ENCODE results near the gene DHX58.

DHX58 gene

DNA sequence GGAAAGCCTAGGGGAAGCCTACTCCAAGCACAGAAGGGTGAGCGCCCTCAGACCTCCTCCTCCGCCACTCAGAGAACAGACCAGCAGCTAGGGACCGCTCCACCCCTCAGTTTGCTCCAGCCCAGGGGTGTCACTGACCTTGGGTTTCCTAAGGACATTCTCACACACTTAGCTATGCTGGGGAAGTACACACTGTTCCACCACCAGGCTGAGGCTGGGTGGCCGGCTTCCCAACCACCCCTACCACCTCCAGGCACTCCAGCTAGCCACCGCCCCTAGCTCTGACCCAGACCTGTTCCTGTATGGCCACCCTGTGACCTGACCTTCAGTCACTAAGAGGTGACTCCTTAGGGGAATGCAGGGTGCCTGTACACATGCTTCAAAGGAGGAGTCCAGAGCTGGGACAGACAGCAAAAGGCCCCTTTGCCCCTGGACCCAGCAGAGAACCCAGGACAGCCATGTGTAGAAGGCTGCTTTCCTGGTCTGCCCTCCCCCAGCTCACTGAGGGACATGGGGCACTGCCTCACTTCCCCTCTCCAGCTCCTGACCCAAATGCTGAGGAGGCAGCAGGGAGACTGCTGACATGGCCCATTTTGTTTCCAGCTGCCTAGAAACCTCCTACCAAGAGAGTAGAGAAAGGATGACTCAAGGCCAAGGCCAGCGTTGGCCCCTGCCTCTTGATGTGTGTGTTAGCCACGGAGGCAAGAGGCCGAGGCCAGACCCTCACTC lies 16.8 kb upstream of the DHX58 start:
- DNase-seq, result no peak

DNA sequence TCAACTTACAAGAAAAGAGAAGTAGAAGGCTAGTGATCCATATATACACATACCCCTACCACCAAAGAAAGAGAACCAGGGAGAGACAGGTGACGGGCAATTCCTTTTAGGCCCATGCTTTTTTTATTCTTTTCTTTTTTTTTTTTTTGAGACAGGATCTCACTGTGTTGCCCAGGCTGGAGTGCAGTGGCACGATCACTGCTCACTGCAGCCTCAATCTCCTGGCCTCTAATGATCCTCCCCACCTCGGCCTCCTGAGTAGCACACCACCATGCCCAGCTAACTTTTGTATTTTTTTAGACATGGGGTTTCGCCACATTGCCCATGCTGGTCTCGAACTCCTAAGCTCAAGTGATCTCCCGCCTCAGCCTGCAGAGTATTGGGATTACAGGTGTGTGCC lies 14.9 kb upstream of the DHX58 start:
- no peak for DNase-seq

DNA sequence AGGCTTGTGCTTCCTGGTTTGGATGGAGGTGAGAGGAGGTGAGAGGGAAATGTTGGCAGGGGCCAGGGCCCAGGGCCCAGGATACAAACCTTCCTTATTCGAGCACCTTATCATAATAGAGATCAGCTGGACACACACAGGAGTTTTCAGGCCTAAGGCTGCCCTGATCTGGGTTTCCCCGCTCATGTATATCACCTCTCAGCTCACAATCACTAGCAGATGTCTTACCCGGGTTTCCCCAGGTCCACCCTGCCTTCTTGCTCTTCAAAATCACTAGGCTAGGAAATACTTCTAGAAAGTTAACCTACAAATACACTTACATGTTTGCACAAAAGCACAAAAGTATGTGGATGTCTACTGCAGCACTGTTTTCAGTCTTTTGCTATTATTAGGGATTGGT lies 14.3 kb upstream of the DHX58 start:
- DNase-seq, result no peak

GRCh38 chr17:42125565-42125964 lies 13.1 kb upstream of the DHX58 start:
- no peak for DNase-seq

DNA sequence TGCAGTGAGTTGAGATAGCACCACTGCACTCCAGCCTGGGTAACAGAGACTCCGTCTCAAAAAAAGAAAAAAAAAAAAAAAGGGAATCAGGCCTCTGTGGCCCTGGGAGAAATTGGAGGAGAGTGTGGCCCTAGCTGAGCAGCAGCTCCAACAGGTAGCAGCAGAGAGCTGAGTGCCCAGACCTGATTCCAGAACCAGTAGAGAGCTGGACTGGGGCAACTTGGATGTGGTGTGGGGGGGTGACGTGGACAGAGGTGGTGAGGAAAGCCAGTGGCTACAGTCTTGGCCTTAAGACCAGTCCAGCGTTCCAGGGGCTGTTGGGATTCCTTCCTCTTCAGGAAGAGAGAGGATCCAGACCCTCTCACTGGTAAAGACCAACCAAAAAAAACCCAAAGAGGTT lies 11.7 kb upstream of the DHX58 start:
- DNase-seq, result no peak

GRCh38 chr17:42122371-42123303 lies 10.1 kb upstream of the DHX58 start, which contains the start of gene HSPB9:
Gene HSPB9 (plus strand): TSS chr17:42122804. CDS start chr17:42122851, 47 bp downstream.
- peak; percentile 66 for DNase-seq

GRCh38 chr17:42120770-42121769 lies 8.6 kb upstream of the DHX58 start, which contains the start of gene KAT2A:
Gene KAT2A (minus strand): TSS chr17:42121367. CDS start chr17:42121304, 63 bp downstream.
- peak; percentile 90 for DNase-seq

- DNase-seq, result no peak
These were observed 7.8 kb upstream of the DHX58 start for GRCh38 chr17:42120161-42120769.

- DNase-seq, result no peak
These were observed 6.8 kb upstream of the DHX58 start for GRCh38 chr17:42119301-42119700.

DNA sequence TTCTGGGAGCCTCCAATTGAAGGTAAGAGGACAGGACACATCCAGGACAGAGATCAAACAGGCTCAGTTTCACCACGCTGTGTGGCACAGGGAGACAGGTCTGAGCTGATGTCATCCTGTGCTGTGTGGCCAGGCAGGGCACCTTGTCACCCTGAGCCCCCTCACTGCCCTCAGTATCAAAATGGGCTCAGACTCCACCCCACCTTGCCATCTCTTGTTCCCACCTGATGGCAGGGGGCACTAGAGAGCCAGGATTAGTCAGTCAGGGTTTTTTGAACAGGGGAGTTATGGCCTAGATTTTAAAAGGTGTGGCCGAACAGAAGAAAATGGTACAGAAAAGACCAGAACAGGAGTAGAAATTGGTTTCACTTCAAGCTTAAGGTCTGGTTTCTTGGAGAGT lies 6.0 kb upstream of the DHX58 start:
- no peak for DNase-seq

GRCh38 chr17:42118126-42118510 lies 5.6 kb upstream of the DHX58 start:
- no peak for DNase-seq

DNA sequence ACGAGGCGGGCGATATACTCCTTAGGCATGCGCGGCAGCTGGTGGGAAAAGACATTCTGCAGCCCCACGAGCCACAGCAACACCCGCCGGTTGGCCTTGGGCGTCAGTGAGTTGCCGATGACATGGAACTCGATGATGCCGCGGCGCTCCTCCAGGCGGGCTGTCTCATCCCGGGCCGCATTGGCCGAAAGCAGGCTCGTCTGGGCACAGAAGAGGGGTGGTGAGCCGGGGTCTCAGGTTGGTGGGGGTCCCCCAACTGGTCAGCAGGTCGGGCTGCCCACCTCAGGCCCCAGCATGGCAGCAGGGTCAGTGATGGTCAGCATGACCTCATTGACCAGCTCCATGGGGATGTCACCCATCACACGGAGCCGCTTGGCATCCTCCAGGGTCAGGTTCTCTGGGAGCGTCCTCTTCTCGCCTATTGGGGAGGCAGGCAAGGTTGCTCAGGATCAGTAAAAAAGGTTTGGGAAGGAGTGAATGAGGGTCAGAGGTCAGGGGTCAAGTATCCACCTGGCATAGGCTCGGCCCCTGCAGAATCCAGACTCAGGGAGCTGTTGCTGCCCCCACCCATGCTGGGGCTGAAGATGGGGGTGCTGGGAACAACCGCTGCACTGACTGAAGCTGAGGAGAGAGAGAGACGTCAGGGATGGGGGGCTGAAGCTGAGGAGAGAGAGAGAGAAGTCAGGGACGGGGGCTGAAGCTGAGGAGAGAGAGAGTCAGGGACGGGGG lies 5.0 kb upstream of the DHX58 start:
- no peak for DNase-seq

DNA sequence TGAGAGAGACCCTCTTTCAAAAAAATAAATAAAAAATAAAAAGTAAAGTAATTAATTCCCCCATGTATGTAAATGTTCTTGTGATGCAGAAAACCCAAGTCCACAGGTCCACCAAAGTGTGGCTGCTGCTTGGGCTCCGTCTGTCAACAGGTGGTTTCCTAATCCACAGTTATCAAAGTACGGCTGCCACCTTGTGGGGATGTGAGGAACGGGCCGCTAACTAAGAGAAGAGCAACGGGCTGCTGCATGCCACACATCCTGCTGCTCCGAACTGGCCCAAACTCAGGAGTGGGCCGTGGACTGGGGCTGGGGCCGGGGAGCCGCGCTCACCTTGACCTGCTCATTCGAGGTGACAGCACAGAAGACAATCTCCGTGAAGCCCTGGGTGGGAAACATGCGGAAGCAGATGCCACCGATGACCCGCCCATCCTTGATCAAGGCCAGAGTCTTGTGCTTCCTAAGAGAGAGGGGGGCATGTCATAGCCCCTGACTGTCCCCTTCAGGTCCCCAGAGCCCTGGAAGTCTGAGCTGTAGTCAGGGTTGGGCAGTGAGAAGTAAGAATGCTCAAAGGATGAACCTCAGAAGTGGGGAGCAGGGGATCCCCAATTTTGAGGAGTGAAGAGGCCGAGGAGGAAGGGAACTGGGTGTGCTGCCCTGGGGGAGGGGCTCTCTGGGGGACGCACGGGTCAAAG lies 4.3 kb upstream of the DHX58 start:
- peak; percentile 87 for DNase-seq

DNA sequence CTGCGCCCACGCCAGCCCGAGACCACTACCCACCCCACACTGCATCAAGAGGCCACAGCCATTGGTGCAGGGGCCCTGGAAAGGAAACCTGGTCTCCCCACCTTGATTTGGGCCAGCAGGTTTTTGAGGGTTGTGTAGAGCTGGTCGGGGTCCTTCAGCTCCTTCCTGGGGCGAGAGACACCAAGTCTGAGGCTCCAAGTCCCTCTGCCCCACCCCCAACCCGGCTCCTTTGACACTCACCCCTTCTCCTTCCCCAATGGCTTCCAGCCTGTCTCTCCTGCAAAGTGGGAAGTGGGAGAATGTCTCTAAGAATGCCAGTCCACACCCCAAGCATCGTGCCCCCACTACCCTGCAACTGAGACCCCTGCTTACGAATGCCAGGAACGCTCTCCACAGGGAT lies 1.6 kb upstream of the DHX58 start:
- no peak for DNase-seq

GRCh38 chr17:42113293-42114069 lies 967 bp upstream of the DHX58 start:
- DNase-seq, result no peak

DNA sequence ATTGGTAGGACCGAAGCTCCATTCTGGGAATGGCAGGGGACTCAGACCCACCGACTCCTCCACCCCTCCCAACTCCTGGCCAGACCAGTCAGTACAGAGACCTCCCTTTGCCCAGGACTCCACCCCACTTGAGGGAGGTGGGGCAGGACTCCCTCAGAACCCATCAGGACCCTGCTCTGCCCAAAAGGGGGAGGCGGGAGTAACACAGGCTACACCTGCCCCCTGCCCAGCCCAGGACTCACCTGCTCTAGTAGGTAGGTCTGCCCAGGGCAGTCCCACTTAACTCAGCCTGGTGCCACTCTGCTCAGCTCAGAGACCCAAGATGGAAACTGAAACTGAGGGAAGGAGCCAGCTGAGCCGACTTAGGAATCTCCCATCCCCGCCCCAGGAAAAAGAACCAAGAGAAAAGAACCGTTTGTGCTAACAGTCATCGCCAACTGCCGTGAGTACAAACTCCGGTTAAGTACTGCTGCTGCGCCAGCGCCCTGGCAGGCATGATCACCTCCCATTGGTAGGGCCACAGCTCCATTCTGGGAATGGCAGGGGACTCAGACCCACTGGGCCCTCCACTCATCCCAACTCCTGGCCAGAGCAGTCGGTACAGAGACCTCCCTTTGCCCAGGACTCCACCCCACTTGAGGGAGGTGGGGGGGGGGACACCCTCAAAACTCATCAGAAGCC lies 503 bp downstream of the DHX58 start:
- no peak for DNase-seq

- no peak for DNase-seq
These were observed 1.3 kb downstream of the DHX58 start for GRCh38 chr17:42111265-42111636.

DNA sequence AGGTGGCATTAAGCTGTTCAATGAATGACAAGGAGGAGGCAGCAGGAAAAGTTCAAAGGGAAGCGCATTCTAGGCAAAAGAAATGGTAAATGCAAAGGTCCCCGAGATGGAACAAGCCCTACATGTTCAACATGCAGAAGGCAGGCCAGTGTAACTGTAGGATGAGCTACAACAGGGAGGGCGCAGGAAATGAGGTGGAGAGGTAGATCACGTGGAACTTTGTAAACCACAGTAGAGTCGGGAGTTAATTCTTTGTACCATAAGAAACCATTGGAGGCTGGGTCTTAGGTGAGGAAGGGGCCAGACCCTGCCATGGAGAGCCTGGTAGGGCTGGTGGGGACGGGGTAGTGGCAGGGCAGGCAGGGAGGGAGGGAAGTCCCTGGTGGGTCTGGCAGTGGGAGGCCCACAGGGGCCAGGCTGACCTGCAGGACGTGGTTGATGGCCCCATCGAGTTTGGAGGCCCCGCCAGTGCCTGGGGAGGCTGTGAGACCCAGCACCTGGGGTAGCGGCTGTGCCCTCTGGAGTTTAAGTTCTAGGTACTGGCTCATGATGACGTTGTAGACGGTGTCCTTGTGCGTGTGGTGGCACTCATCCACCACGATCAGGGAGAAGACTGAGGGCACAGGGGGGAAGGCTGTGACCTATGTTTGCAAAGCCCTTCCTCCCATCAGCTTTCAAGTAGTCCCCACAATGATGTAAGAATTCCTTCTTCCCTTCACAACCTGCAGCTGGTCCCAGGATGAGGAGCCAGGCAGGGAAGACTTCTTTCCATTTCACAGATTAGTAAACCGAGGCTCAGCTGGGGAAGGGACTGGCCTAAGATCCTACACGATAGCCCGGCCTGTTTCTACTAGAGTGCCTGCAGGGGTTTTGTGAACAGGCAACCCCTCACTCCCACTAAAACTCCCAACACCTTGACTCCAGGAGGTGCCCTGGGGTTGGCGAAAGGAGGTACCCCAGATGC lies 1.9 kb downstream of the DHX58 start:
- no peak for DNase-seq

Measured in femur (tissue), 1 donor.